ENCODE data around the gene RAB11FIP3.
"Not testable (repeated sequence)": the region's sequence is repeated elsewhere in the genome, so short reads cannot be mapped to it uniquely, and the experiment has no call there.

The RAB11FIP3 gene

DNA sequence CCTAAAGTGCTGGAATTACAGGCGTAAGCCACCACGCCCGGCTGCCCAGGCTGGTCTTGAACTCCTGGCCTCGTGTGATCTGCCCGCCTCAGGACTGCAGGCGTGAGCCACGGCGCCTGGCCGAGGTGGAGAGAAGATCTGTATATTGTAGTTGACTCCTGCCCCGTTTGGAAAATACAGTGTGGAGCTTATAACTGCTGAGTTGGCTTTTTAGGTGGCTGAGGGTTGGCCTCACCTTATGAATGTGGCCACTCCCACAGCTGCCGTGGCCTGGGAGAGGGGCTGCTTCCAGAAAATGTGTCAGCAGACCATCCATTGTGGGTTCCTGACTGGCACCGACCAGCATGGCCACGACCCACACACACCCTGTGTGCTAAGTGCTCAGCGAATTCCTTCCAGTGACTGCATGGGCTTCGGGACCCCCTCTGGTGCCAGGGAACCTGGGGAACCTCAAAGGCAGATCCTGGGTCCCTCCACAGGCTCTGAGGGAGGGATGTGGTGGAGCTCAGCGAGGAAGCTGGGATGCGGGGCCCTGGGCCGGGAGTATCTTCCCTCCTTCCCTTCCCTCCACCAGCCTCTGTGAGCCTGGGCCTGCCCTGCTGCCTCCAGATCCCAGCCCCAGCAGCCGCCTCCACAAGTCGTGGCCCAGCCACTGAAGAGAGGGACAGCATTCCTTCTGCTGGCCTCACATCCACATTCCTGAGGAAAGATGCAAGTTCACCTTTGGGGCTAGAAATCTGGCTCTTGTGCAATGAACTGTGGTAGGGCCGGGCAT, 10.9 kb upstream of the RAB11FIP3 start:
- DNase-seq (ENCODE audit: low read depth), result no peak
- no peak overlapping the region for H3K4me3 ChIP-seq (ENCODE audit: low read depth, low read length)
- TF ChIP-seq, protein P1, sequence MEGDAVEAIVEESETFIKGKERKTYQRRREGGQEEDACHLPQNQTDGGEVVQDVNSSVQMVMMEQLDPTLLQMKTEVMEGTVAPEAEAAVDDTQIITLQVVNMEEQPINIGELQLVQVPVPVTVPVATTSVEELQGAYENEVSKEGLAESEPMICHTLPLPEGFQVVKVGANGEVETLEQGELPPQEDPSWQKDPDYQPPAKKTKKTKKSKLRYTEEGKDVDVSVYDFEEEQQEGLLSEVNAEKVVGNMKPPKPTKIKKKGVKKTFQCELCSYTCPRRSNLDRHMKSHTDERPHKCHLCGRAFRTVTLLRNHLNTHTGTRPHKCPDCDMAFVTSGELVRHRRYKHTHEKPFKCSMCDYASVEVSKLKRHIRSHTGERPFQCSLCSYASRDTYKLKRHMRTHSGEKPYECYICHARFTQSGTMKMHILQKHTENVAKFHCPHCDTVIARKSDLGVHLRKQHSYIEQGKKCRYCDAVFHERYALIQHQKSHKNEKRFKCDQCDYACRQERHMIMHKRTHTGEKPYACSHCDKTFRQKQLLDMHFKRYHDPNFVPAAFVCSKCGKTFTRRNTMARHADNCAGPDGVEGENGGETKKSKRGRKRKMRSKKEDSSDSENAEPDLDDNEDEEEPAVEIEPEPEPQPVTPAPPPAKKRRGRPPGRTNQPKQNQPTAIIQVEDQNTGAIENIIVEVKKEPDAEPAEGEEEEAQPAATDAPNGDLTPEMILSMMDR (IDR thresholded peaks at IDR 0.05; ENCODE audit: control insufficient read depth, extremely low read depth, insufficient read depth), result no peak

DNA sequence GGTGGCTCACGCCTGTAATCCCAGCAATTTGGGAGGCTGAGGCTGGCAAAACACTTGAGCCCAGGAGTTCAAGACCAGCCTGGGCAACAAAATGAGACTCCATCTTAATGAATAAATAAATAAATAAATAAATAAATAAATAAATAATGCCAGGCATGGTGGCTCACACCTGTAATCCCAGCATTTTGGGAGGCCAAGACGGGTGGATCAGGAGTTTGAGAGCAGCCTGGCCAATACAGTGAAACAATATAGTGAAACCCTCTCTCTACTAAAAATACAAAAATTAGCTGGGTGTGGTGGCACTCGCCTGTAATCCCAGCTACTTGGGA, 10.3 kb upstream of the RAB11FIP3 start:
- H3K4me3 ChIP-seq (ENCODE audit: low read depth, low read length); DNase-seq (ENCODE audit: low read depth): not testable (repeated sequence)

GRCh38 chr16:422179-422578, 3.3 kb upstream of the RAB11FIP3 start:
- not testable (repeated sequence) for H3K4me3 ChIP-seq (ENCODE audit: low read depth, low read length); DNase-seq (ENCODE audit: low read depth)

DNA sequence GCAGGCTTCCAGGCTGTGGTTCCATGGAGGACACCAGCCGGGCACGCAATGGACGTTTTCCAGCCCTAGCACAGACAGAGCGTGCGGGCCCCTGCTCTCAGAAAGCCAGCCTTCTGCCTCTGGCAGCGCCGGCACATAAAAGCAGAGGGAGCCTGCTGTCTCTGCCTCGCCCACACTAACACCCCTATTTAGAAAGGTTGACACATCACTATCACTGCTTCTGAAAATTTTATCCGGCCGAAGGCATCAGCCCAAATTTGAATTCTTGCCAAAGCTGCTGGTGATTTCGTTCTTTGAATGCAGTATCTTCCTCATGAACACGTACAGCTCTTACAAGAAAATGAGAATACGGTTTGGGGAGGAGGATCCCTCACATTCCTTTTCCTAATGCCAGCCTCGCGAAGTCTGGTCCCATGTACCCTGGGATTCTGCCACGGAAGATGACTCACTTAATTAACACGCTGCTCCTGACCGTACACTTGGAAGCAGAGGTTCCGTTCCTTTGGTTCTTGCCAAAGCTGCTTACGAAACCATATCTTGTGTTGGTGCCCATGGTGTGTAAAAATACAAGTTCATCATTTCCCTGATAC, 1.3 kb upstream of the RAB11FIP3 start:
- DNase-seq (ENCODE audit: low read depth), result peak; percentile 31
- TF ChIP-seq, protein P1 (IDR thresholded peaks at IDR 0.05; ENCODE audit: control insufficient read depth, extremely low read depth, insufficient read depth), result no peak
- peak overlapping the region; percentile 71; the same call in 1 of the 2 replicates for H3K4me3 ChIP-seq (ENCODE audit: low read depth, low read length)

GRCh38 chr16:424623-425081, 797 bp upstream of the RAB11FIP3 start:
- H3K4me3 ChIP-seq (ENCODE audit: low read depth, low read length), result peak overlapping the region; percentile 71
- no peak for DNase-seq (ENCODE audit: low read depth)
- TF ChIP-seq, protein P1 (IDR thresholded peaks at IDR 0.05; ENCODE audit: control insufficient read depth, extremely low read depth, insufficient read depth), result no peak

GRCh38 chr16:425740-426114, 278 bp downstream of the RAB11FIP3 start:
- TF ChIP-seq, protein P1 (IDR thresholded peaks at IDR 0.05; ENCODE audit: control insufficient read depth, extremely low read depth, insufficient read depth), result no peak
- no peak for DNase-seq (ENCODE audit: low read depth)
- H3K4me3 ChIP-seq (ENCODE audit: low read depth, low read length), result peak overlapping the region; percentile 71

- TF ChIP-seq, protein P1 (IDR thresholded peaks at IDR 0.05; ENCODE audit: control insufficient read depth, extremely low read depth, insufficient read depth), result no peak
- no peak for DNase-seq (ENCODE audit: low read depth)
- peak overlapping the region; percentile 71 for H3K4me3 ChIP-seq (ENCODE audit: low read depth, low read length)
These were observed 861 bp downstream of the RAB11FIP3 start for GRCh38 chr16:426115-426905.

Measured in LNCaP clone FGC (cell line).